VCaP (cell line): ENCODE data around the gene SPARC.
A peak's percentile ranks its signal among the peaks of the same experiment; 100 is the strongest.

Experiments
- H3K27ac ChIP-seq: fragments of 450-650 bp; 2 replicates; pipeline ENCODE4 v1.5.1; 2017
- CTCF ChIP-seq: fragments of 450-650 bp; conservative IDR thresholded peaks from 2 replicates; pipeline ENCODE4 v1.5.1; 2017; ENCODE audit warnings: mild to moderate bottlenecking, moderate library complexity

The SPARC gene

GRCh38 chr5:151651997-151652645 lies 34.6 kb downstream of the SPARC start:
- no peak overlapping the region for H3K27ac ChIP-seq
- TF ChIP-seq CTCF, result peak; percentile 95

- H3K27ac ChIP-seq, result no peak overlapping the region
- no peak for TF ChIP-seq CTCF
Observed at GRCh38 chr5:151648988-151649387, 37.7 kb downstream of the SPARC start.

GRCh38 chr5:151648089-151648488 lies 38.6 kb downstream of the SPARC start:
- H3K27ac ChIP-seq, result no peak overlapping the region

GRCh38 chr5:151647320-151647861 lies 39.3 kb downstream of the SPARC start:
- no peak for TF ChIP-seq CTCF
- H3K27ac ChIP-seq, result no peak overlapping the region

More at GRCh38 chr5:151648089-151648488, 38.6 kb downstream of the SPARC start:
- TF ChIP-seq CTCF, result no peak

- TF ChIP-seq CTCF, result no peak
- no peak overlapping the region for H3K27ac ChIP-seq
Observed at GRCh38 chr5:151646334-151646733, 40.4 kb downstream of the SPARC start.

- no peak overlapping the region for H3K27ac ChIP-seq
- no peak for TF ChIP-seq CTCF
Observed at GRCh38 chr5:151643388-151643787, 43.3 kb downstream of the SPARC start.

- TF ChIP-seq CTCF, result no peak
- no peak overlapping the region for H3K27ac ChIP-seq
Observed at GRCh38 chr5:151642472-151643140, 44.1 kb downstream of the SPARC start.
